Lung (tissue), 12 donors: Measurements from ENCODE around the gene CYSLTR2. TPM values are rescaled to one million over a fixed set of nuclear protein-coding genes. Genes with fewer than 3 reads are reported as not detected.

Source experiments
- ATAC-seq: fragments of 200-7000 bp; cut with Tn5 transposase; one replicate; pipeline ENCODE4 v1.9.1; 2020; ENCODE audit warnings: moderate number of reproducible peaks; ENCODE audit not compliant: insufficient read depth, low FRiP score
- DNase-seq, 3 donors: peaks; one replicate each; pipeline ENCODE4 v3.0.0-alpha.2; 2013 to 2017
- H3K27ac ChIP-seq, 2 donors: one replicate each; pipeline ENCODE4 v1.5.1; 2013; ENCODE audit warnings: mild to moderate bottlenecking in 2 of 2, moderate library complexity in 2 of 2, control low read depth in 1 of 2, inconsistent platforms in 1 of 2, low read depth in 1 of 2, low read length in 1 of 2
- H3K27me3 ChIP-seq, 3 donors: one replicate each; pipeline ENCODE4 v1.5.1; 2013; ENCODE audit warnings: low read length in 2 of 3; ENCODE audit not compliant: control insufficient read depth in 3 of 3, insufficient read depth in 3 of 3
- H3K36me3 ChIP-seq, 4 donors: one replicate each; pipeline ENCODE4 v1.5.1; 2013; ENCODE audit warnings: low read length in 4 of 4, mild to moderate bottlenecking in 1 of 4, moderate library complexity in 1 of 4; ENCODE audit not compliant: control insufficient read depth in 4 of 4, insufficient read depth in 4 of 4
- H3K4me1 ChIP-seq, 5 donors: one replicate each; pipeline ENCODE4 v1.5.1; 2013; ENCODE audit warnings: low read length in 5 of 5, mild to moderate bottlenecking in 2 of 5, moderate library complexity in 1 of 5; ENCODE audit not compliant: control insufficient read depth in 5 of 5, insufficient read depth in 5 of 5
- H3K4me3 ChIP-seq: one replicate; pipeline ENCODE4 v1.5.1; 2013; ENCODE audit warnings: mild to moderate bottlenecking, control low read depth, moderate library complexity
- H3K9ac ChIP-seq, 2 donors: one replicate each; pipeline ENCODE4 v1.5.1; 2013; ENCODE audit warnings: low read length in 2 of 2, control low read depth in 1 of 2; ENCODE audit not compliant: insufficient read depth in 1 of 2
- H3K9me3 ChIP-seq, 4 donors: one replicate each; pipeline ENCODE4 v1.5.1; 2013; ENCODE audit warnings: low read length in 3 of 4, mild to moderate bottlenecking in 1 of 4, moderate library complexity in 1 of 4; ENCODE audit not compliant: control insufficient read depth in 4 of 4, insufficient read depth in 3 of 4
- CTCF ChIP-seq: IDR thresholded peaks from 2 replicates; pipeline ENCODE4 v1.5.1; 2012; ENCODE audit warnings: mild to moderate bottlenecking; ENCODE audit errors: control extremely low read depth, extremely low read depth
- WGBS, 2 donors: extraction: QIAGEN DNeasy Blood & Tissue Kit; methylation state at CpG; one replicate each; pipeline ENCODE4 v1.1.7; 2013; 5-methylcytosine and 5-hydroxymethylcytosine counted together
- polyA plus RNA-seq, 2 donors: library from polyadenylated mRNA; stranded (reverse); fragments of 200-250 nt; gene quantifications; one replicate each; pipeline ENCODE4 v1.2.1, GENCODE V29; 2013
- total RNA-seq, 2 donors: library from RNA; depleted of rRNA in 1 of 2; stranded (reverse); fragments of >200 nt in 1 of 2; gene quantifications; one replicate each; pipeline ENCODE4 v1.2.1, GENCODE V29; 2014 to 2021
- donor health status: control.
- donor health status: control.
- donor health status: Bipolar disorder and iron deficiency.
- donor health status: healthy.
- donor health status: DM: yes; HTN: yes; CAD: no.

The CYSLTR2 gene
- total and polyA plus RNA-seq, 4 donors = 0.32 to 0.92 (median 0.54) TPM

- Histone ChIP-seq H3K36me3 (no peaks in the 10 kb centered on the region), H3K9me3 (no peaks in the 10 kb centered on the region), H3K4me3 (no peak overlapping the region), H3K9ac (no peak overlapping the region), H3K27me3 (no peaks in the 10 kb centered on the region), H3K27ac (no peak overlapping the region), H3K4me1 (no peaks in the 10 kb centered on the region)
- no peak for ATAC-seq
- no peak for DNase-seq
- 70 to 82% methylated on average over 1 of the region's 1 CpG for WGBS, 2 donors
- no peak for TF ChIP-seq CTCF
Measured at GRCh38 chr13:48675247-48675646, 21.5 kb downstream of the CYSLTR2 start.

GRCh38 chr13:48678316-48678715 lies 24.6 kb downstream of the CYSLTR2 start:
- H3K4me3 ChIP-seq = no peak overlapping the region
- ATAC-seq (no peak), DNase-seq (no peak)
- H3K9ac ChIP-seq = no peak overlapping the region
- WGBS, 2 donors = 78 to 85% methylated on average over 3 of the region's 3 CpGs
- H3K4me1 ChIP-seq = no peaks in the 10 kb centered on the region
- H3K27ac ChIP-seq = no peak overlapping the region
- H3K9me3 ChIP-seq = no peaks in the 10 kb centered on the region
- no peaks in the 10 kb centered on the region for H3K27me3 ChIP-seq
- no peak for TF ChIP-seq CTCF
- H3K36me3 ChIP-seq = no peaks in the 10 kb centered on the region

GRCh38 chr13:48679941-48680680 lies 26.4 kb downstream of the CYSLTR2 start:
- H3K27ac ChIP-seq = no peak overlapping the region
- no peaks in the 10 kb centered on the region for H3K9me3 ChIP-seq
- no peak overlapping the region for H3K9ac ChIP-seq
- H3K4me3 ChIP-seq = no peak overlapping the region
- H3K27me3 ChIP-seq = no peaks in the 10 kb centered on the region
- ATAC-seq = no peak
- H3K36me3 ChIP-seq = no peaks in the 10 kb centered on the region
- no peaks in the 10 kb centered on the region for H3K4me1 ChIP-seq
- WGBS, 2 donors = 92 to 94% methylated on average over 10 of the region's 10 CpGs
- no peak for TF ChIP-seq CTCF
- no peak for DNase-seq
